Measurements from ENCODE around the gene FAM186B.
A peak's percentile ranks its signal among the peaks of the same experiment; 100 is the strongest.

Gene FAM186B

GRCh38 chr12:49552014-49552413 lies 53.4 kb downstream of the FAM186B start:
- no peak for DNase-seq

GRCh38 chr12:49550693-49551252 lies 54.7 kb downstream of the FAM186B start:
- no peak for DNase-seq

GRCh38 chr12:49549735-49550692 lies 55.4 kb downstream of the FAM186B start:
- DNase-seq, result no peak

GRCh38 chr12:49548822-49549648 lies 56.4 kb downstream of the FAM186B start:
- DNase-seq, result peak; percentile 63

- no peak for DNase-seq
Observed at GRCh38 chr12:49548481-49548821, 57.0 kb downstream of the FAM186B start.

GRCh38 chr12:49547090-49547690 lies 58.2 kb downstream of the FAM186B start:
- no peak for DNase-seq

GRCh38 chr12:49546481-49546880 lies 59.0 kb downstream of the FAM186B start:
- DNase-seq, result no peak

- no peak for DNase-seq
Observed at GRCh38 chr12:49545815-49546214, 59.6 kb downstream of the FAM186B start.

GRCh38 chr12:49543914-49544815 lies 61.3 kb downstream of the FAM186B start:
- no peak for DNase-seq

GRCh38 chr12:49543221-49543913 lies 62.1 kb downstream of the FAM186B start:
- DNase-seq, result no peak

GRCh38 chr12:49542592-49543160 lies 62.8 kb downstream of the FAM186B start:
- no peak for DNase-seq

GRCh38 chr12:49541911-49542505 lies 63.4 kb downstream of the FAM186B start:
- no peak for DNase-seq

GRCh38 chr12:49541140-49541861 lies 64.1 kb downstream of the FAM186B start:
- no peak for DNase-seq

GRCh38 chr12:49540229-49541139 lies 65.0 kb downstream of the FAM186B start:
- DNase-seq, result peak; percentile 37

GRCh38 chr12:49539406-49540228 lies 65.8 kb downstream of the FAM186B start:
- DNase-seq, result no peak

- DNase-seq, result peak; percentile 92
Observed at GRCh38 chr12:49538510-49539403, 66.7 kb downstream of the FAM186B start, which contains the start of gene KCNH3. TSS of gene KCNH3 (plus strand) at chr12:49539030. CDS start at chr12:49539417, 387 bp downstream.
